Measurements from ENCODE around the gene RNF212B. TPM values are rescaled to one million over a fixed set of nuclear protein-coding genes. Genes with fewer than 3 reads are reported as not detected.
A peak's percentile ranks its signal among the peaks of the same experiment; 100 is the strongest.

The RNF212B gene
- total and polyA plus RNA-seq, 4 donors = 0.06 to 0.51 (median 0.17) TPM; not detected in 1

DNA sequence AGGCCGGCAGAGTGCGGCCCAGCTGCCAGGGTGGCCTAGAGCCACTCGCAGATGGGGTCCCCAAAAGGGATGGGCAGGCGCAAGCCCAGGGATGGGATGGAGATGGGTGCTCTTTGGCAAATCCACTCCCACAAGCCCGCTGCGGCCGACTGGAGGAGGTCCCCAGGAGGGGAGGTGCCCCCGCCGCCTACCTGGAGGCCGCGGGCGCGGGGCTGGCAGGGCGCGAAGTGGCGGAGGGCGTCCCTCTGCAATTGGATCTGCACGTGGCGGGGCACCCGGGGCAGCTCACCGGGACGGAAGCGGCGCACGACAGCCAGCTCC is 64.2 kb downstream of the RNF212B start:
- TF ChIP-seq, protein P1, sequence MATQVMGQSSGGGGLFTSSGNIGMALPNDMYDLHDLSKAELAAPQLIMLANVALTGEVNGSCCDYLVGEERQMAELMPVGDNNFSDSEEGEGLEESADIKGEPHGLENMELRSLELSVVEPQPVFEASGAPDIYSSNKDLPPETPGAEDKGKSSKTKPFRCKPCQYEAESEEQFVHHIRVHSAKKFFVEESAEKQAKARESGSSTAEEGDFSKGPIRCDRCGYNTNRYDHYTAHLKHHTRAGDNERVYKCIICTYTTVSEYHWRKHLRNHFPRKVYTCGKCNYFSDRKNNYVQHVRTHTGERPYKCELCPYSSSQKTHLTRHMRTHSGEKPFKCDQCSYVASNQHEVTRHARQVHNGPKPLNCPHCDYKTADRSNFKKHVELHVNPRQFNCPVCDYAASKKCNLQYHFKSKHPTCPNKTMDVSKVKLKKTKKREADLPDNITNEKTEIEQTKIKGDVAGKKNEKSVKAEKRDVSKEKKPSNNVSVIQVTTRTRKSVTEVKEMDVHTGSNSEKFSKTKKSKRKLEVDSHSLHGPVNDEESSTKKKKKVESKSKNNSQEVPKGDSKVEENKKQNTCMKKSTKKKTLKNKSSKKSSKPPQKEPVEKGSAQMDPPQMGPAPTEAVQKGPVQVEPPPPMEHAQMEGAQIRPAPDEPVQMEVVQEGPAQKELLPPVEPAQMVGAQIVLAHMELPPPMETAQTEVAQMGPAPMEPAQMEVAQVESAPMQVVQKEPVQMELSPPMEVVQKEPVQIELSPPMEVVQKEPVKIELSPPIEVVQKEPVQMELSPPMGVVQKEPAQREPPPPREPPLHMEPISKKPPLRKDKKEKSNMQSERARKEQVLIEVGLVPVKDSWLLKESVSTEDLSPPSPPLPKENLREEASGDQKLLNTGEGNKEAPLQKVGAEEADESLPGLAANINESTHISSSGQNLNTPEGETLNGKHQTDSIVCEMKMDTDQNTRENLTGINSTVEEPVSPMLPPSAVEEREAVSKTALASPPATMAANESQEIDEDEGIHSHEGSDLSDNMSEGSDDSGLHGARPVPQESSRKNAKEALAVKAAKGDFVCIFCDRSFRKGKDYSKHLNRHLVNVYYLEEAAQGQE (IDR thresholded peaks at IDR 0.05) = peak; percentile 9
- no peak for TF ChIP-seq RAD21 (IDR thresholded peaks at IDR 0.05)
- DNase-seq (ENCODE audit: low spot score) = no peak
- Histone ChIP-seq H3K4me1 (ENCODE audit: control insufficient read depth in 4 of 4, insufficient read depth in 4 of 4, low read length in 3 of 4) (peaks cover 3 to 27% (median 21%) of the 10 kb centered on the region in 4 donors), H3K9ac (ENCODE audit: low read depth in 1 of 2, low read length in 2 of 2) (peak overlapping the region; percentile 67 to 78), H3K27me3 (ENCODE audit: control insufficient read depth in 4 of 4, insufficient read depth in 4 of 4, low read length in 3 of 4) (no peaks in the 10 kb centered on the region), H3K36me3 (ENCODE audit: control insufficient read depth in 4 of 4, insufficient read depth in 3 of 4, low read depth in 1 of 4, low read length in 3 of 4) (peaks cover 0 to 5% (median 2%) of the 10 kb centered on the region in 4 donors), H3K9me3 (ENCODE audit: control insufficient read depth in 4 of 4, low read length in 3 of 4) (no peaks in the 10 kb centered on the region), H3K27ac (ENCODE audit: low read depth in 1 of 2, low read length in 2 of 2) (peak overlapping the region; percentile 97 to 99), H3K4me3 (ENCODE audit: low read depth in 1 of 3, low read length in 3 of 3) (peak overlapping the region; percentile 57 to 76 (median 66))
- WGBS = under 1% methylated on average over 25 of the region's 25 CpGs

DNA sequence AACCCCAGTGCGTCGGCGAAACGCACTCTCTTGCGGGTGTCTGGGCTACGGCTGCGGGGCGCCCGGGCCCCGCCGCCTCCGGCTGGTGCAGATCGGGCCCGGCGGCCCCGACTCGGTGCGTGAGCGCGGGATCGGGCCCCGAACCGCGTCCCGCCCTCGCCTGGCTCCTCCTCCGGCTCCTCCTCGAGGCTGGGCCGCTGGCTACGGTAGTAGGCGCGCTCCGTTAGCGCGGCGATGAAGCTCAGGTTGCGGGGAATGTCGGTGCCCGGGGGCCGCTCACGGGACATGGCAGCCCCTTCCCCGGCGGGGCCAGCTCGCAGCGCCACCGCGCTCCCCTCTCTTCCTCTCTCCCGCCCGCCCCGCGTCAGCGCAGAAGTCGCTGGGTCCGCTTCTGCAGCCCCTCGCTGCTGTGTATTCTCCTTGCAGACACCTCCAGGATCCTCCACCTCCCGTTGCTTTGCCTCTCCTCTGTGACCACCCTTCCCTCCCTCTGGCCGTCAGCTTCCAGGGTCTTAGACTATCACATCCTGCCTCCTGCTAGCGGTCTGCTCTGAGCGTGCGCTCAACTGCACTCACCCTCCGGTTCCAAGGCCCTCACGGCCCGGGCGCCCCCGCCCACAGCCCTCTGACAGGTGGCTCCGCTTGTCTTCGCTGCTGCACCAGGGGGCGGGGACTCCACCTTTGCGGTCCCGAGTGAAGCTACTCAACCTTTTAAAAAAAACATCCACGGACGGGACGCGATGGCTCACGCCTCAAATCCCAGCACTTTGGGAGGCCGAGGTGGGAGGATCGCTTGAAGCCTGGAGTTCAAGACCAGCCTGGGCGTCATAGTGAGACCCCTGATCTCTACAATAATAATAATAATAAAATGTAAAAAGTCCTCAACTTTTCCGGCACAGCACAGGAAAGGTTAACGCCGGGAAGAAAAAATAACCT is 64.8 kb downstream of the RNF212B start, which contains the start of gene PPP1R3E:
Gene PPP1R3E (minus strand): TSS at position 570 of the 936 bp plus-strand sequence. CDS start 283 bp downstream, at position 287.
- Histone ChIP-seq H3K9me3 (ENCODE audit: control insufficient read depth in 4 of 4, low read length in 3 of 4) (no peaks in the 10 kb centered on the region), H3K27ac (ENCODE audit: low read depth in 1 of 2, low read length in 2 of 2) (peak within 1 kb of the TSS; percentile 97 to 99), H3K4me1 (ENCODE audit: control insufficient read depth in 4 of 4, insufficient read depth in 4 of 4, low read length in 3 of 4) (peaks cover 4 to 33% (median 26%) of the 10 kb centered on the region in 4 donors), H3K4me3 (ENCODE audit: low read depth in 1 of 3, low read length in 3 of 3) (peak within 1 kb of the TSS; percentile 57 to 76 (median 66)), H3K27me3 (ENCODE audit: control insufficient read depth in 4 of 4, insufficient read depth in 4 of 4, low read length in 3 of 4) (no peaks in the 10 kb centered on the region), H3K9ac (ENCODE audit: low read depth in 1 of 2, low read length in 2 of 2) (peak within 1 kb of the TSS; percentile 67 to 78), H3K36me3 (ENCODE audit: control insufficient read depth in 4 of 4, insufficient read depth in 3 of 4, low read depth in 1 of 4, low read length in 3 of 4) (peaks cover 0 to 5% (median 2%) of the 10 kb centered on the region in 4 donors)
- WGBS = 3% methylated on average over 81 of the region's 81 CpGs
- TF ChIP-seq TAF1 (conservative IDR thresholded peaks at IDR 0.05) = peak; percentile 55
- TF ChIP-seq, protein P2, sequence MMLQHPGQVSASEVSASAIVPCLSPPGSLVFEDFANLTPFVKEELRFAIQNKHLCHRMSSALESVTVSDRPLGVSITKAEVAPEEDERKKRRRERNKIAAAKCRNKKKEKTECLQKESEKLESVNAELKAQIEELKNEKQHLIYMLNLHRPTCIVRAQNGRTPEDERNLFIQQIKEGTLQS (IDR thresholded peaks at IDR 0.05) = no peak
- TF ChIP-seq GABPA (IDR thresholded peaks at IDR 0.05 in 1 of 2, conservative IDR thresholded peaks at IDR 0.05 in 1 of 2) = no peak
- no peak for TF ChIP-seq EGR1 (IDR thresholded peaks at IDR 0.05; ENCODE audit: low read depth in 2 of 2)
- TF ChIP-seq, protein P3, sequence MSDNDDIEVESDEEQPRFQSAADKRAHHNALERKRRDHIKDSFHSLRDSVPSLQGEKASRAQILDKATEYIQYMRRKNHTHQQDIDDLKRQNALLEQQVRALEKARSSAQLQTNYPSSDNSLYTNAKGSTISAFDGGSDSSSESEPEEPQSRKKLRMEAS (IDR thresholded peaks at IDR 0.05) = no peak
- TF ChIP-seq SP1 (IDR thresholded peaks at IDR 0.05) = no peak
- peak; percentile 74 for DNase-seq (ENCODE audit: low spot score)

DNA sequence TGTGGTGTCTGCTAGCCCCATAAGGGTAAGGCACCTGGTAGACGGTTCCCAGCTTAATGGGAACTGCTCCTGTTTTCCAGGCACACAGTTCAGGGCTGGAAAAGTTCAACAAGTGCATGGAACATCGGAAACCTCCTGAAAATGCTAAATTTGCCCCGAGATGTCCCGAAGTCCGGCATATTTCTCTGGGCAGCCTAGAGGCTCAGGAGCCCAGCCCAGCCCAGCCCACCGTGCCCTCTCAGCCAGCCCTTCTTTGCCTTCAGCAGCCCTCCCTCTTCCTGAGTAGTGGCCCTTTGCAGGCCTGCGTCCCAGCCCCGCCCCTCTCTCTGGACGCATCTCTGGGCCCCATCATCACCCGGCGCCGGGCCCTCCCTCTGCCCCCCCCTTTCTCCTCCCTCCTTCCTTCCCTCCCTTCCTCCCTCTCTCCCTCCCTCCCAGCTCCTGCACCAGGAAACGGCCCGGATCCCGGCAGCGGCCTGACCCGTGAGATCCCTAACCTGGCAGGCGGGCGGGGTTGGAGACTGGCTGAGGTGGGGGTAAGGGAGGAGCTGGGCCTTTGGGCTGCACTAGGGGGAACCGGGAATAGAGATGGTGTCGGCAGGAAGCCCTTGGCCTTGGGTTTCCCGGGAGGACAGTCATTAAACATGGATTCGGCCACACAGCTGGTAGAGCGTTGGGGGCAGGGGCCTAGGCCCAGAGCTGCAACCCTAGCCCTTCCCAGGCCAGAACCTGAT is 68.8 kb downstream of the RNF212B start, which contains the start of gene BCL2L2:
Gene BCL2L2 (plus strand): TSS at position 422 of the 734 bp plus-strand sequence. CDS start 935 bp downstream, outside the sequence.
- Histone ChIP-seq H3K36me3 (ENCODE audit: control insufficient read depth in 4 of 4, insufficient read depth in 3 of 4, low read depth in 1 of 4, low read length in 3 of 4) (peaks cover 0 to 14% (median 6%) of the 10 kb centered on the region in 4 donors), H3K4me3 (ENCODE audit: low read depth in 1 of 3, low read length in 3 of 3) (peak within 1 kb of the TSS; percentile 75 to 93 (median 93)), H3K9ac (ENCODE audit: low read depth in 1 of 2, low read length in 2 of 2) (peak within 1 kb of the TSS; percentile 93 to 95), H3K27ac (ENCODE audit: low read depth in 1 of 2, low read length in 2 of 2) (peak within 1 kb of the TSS; percentile 84 to 93), H3K27me3 (ENCODE audit: control insufficient read depth in 4 of 4, insufficient read depth in 4 of 4, low read length in 3 of 4) (no peaks in the 10 kb centered on the region), H3K9me3 (ENCODE audit: control insufficient read depth in 4 of 4, low read length in 3 of 4) (no peaks in the 10 kb centered on the region), H3K4me1 (ENCODE audit: control insufficient read depth in 4 of 4, insufficient read depth in 4 of 4, low read length in 3 of 4) (peaks cover 15 to 43% (median 26%) of the 10 kb centered on the region in 4 donors)
- peak; percentile 86 for DNase-seq (ENCODE audit: low spot score)
- 1% methylated on average over 24 of the region's 24 CpGs for WGBS
- peak in 1 of 2 donors; percentile 52 for TF ChIP-seq RAD21 (IDR thresholded peaks at IDR 0.05)
- TF ChIP-seq, protein P4, sequence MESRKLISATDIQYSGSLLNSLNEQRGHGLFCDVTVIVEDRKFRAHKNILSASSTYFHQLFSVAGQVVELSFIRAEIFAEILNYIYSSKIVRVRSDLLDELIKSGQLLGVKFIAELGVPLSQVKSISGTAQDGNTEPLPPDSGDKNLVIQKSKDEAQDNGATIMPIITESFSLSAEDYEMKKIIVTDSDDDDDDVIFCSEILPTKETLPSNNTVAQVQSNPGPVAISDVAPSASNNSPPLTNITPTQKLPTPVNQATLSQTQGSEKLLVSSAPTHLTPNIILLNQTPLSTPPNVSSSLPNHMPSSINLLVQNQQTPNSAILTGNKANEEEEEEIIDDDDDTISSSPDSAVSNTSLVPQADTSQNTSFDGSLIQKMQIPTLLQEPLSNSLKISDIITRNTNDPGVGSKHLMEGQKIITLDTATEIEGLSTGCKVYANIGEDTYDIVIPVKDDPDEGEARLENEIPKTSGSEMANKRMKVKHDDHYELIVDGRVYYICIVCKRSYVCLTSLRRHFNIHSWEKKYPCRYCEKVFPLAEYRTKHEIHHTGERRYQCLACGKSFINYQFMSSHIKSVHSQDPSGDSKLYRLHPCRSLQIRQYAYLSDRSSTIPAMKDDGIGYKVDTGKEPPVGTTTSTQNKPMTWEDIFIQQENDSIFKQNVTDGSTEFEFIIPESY (IDR thresholded peaks at IDR 0.05) = peak; percentile 79
- no peak for TF ChIP-seq HNF4G (IDR thresholded peaks at IDR 0.05)
- peak; percentile 91 for TF ChIP-seq YY1 (IDR thresholded peaks at IDR 0.05)
- peak; percentile 47 for TF ChIP-seq TAF1 (conservative IDR thresholded peaks at IDR 0.05)
- TF ChIP-seq, protein P3 (IDR thresholded peaks at IDR 0.05) = peak; percentile 65
- TF ChIP-seq EGR1 (IDR thresholded peaks at IDR 0.05; ENCODE audit: low read depth in 2 of 2) = peak in 1 of 2 donors; percentile 77
- TF ChIP-seq FOXA1 (IDR thresholded peaks at IDR 0.05) = peak; percentile 47
- peak; percentile 24 to 57 for TF ChIP-seq HNF4A (conservative IDR thresholded peaks at IDR 0.05)
- TF ChIP-seq, protein P1 (IDR thresholded peaks at IDR 0.05) = peak; percentile 86
